SK-N-SH treated with all-trans-retinoic acid at 6 μM for 48 hours (cell line): Measurements from ENCODE around the gene CLIP3.

ENCODE experiments used
- ATAC-seq: fragments of 200-7000 bp; cut with Tn5 transposase; 3 replicates; pipeline ENCODE4 v1.9.1; 2020; ENCODE audit warnings: mild to moderate bottlenecking, moderate library complexity
- ARNTL ChIP-seq: fragments of 450-650 bp; formaldehyde crosslinking; IDR thresholded peaks from 2 replicates; pipeline ENCODE4 v1.5.0; 2020; ENCODE audit warnings: low read depth, mild to moderate bottlenecking, moderate library complexity, borderline replicate concordance
- BACH2 ChIP-seq: fragments of 250-450 bp; sonication (Bioruptor Pico); IDR thresholded peaks from 2 replicates; pipeline ENCODE4 v1.9.0; 2021; ENCODE audit warnings: mild to moderate bottlenecking, borderline replicate concordance
- CREB5 ChIP-seq: fragments of 250-450 bp; sonication (Bioruptor Pico); IDR thresholded peaks from 2 replicates; pipeline ENCODE4 v1.5.1; 2020; ENCODE audit warnings: low read depth, mild to moderate bottlenecking, moderate library complexity
- CSRNP3 ChIP-seq: fragments of 250-450 bp; sonication (Bioruptor Pico); IDR thresholded peaks from 2 replicates; pipeline ENCODE4 v1.5.1; 2021; ENCODE audit warnings: mild to moderate bottlenecking, moderate library complexity
- ESRRG ChIP-seq: fragments of 250-450 bp; sonication (Bioruptor Pico); IDR thresholded peaks from 2 replicates; pipeline ENCODE4 v1.6.1; 2021; ENCODE audit warnings: mild to moderate bottlenecking
- GLIS3 ChIP-seq: fragments of 250-450 bp; sonication (Bioruptor Pico); IDR thresholded peaks from 2 replicates; pipeline ENCODE4 v1.5.0; 2020; ENCODE audit warnings: mild to moderate bottlenecking, moderate library complexity
- ISL1 ChIP-seq: fragments of 250-450 bp; sonication (Bioruptor Pico); IDR thresholded peaks from 2 replicates; pipeline ENCODE4 v2.1.2; 2022; ENCODE audit warnings: mild to moderate bottlenecking, moderate library complexity
- OSR1 ChIP-seq: fragments of 250-450 bp; sonication (Bioruptor Pico); IDR thresholded peaks from 2 replicates; pipeline ENCODE4 v1.8.0; 2022; ENCODE audit warnings: moderate library complexity, mild to moderate bottlenecking, inconsistent platforms
- PATZ1 ChIP-seq: fragments of 250-450 bp; sonication (Bioruptor Pico); IDR thresholded peaks from 2 replicates; pipeline ENCODE4 v1.8.0; 2020; ENCODE audit warnings: mild to moderate bottlenecking, moderate library complexity, borderline replicate concordance
- PPARA ChIP-seq: fragments of 250-450 bp; sonication (Bioruptor Pico); IDR thresholded peaks from 2 replicates; pipeline ENCODE4 v1.5.0; 2020; ENCODE audit warnings: mild to moderate bottlenecking, borderline replicate concordance
- SNAI2 ChIP-seq: fragments of 250-450 bp; sonication (Bioruptor Pico); IDR thresholded peaks from 2 replicates; pipeline ENCODE4 v1.5.0; 2020; ENCODE audit warnings: mild to moderate bottlenecking, moderate library complexity
- TOX ChIP-seq: fragments of 250-450 bp; sonication (Bioruptor Pico); IDR thresholded peaks from 2 replicates; pipeline ENCODE4 v1.8.0; 2021; ENCODE audit warnings: mild to moderate bottlenecking, moderate library complexity, borderline replicate concordance
- TSHZ2 ChIP-seq: fragments of 250-450 bp; sonication (Bioruptor Pico); IDR thresholded peaks from 2 replicates; pipeline ENCODE4 v1.5.0; 2020; ENCODE audit warnings: mild to moderate bottlenecking, moderate library complexity
- ZC3H10 ChIP-seq: fragments of 250-450 bp; sonication (Bioruptor Pico); IDR thresholded peaks from 2 replicates; pipeline ENCODE4 v1.5.1; 2021; ENCODE audit warnings: mild to moderate bottlenecking, moderate library complexity
- ZFP3 ChIP-seq: fragments of 250-450 bp; sonication (Bioruptor Pico); IDR thresholded peaks from 2 replicates; pipeline ENCODE4 v1.5.0; 2020; ENCODE audit warnings: mild to moderate bottlenecking, moderate library complexity
- ZFP30 ChIP-seq: fragments of 450-650 bp; formaldehyde crosslinking; IDR thresholded peaks from 2 replicates; pipeline ENCODE4 v1.5.0; 2022; ENCODE audit warnings: mild to moderate bottlenecking, moderate library complexity
- ZNF565 ChIP-seq: fragments of 450-650 bp; formaldehyde crosslinking; conservative IDR thresholded peaks from 2 replicates; pipeline ENCODE4 v1.5.0; 2020; ENCODE audit warnings: low read depth, mild to moderate bottlenecking, moderate library complexity
- ZNF70 ChIP-seq: fragments of 450-650 bp; formaldehyde crosslinking; IDR thresholded peaks from 2 replicates; pipeline ENCODE4 v1.5.0; 2020; ENCODE audit warnings: mild to moderate bottlenecking, moderate library complexity
- ZNF8 ChIP-seq: fragments of 450-650 bp; formaldehyde crosslinking; IDR thresholded peaks from 2 replicates; pipeline ENCODE4 v1.5.0; 2020; ENCODE audit warnings: mild to moderate bottlenecking, moderate library complexity
- TF ChIP-seq, protein P1 (sequence below): fragments of 250-450 bp; sonication (Bioruptor Pico); IDR thresholded peaks from 2 replicates; pipeline ENCODE4 v1.8.0; 2021; ENCODE audit warnings: low read depth, mild to moderate bottlenecking, moderate library complexity, borderline replicate concordance

CLIP3 gene

GRCh38 chr19:36031308-36031707 lies 1.4 kb downstream of the CLIP3 start:
- no peak for ATAC-seq
- TF ChIP-seq SNAI2 (CRISPR knock-in tag) (no peak), OSR1 (no peak), GLIS3 (CRISPR knock-in tag) (no peak), TOX (CRISPR knock-in tag) (no peak), ZNF8 (CRISPR knock-in tag) (no peak), PPARA (CRISPR knock-in tag) (no peak), ZNF70 (CRISPR knock-in tag) (no peak), ZFP30 (CRISPR knock-in tag) (no peak), BACH2 (CRISPR knock-in tag) (no peak), CSRNP3 (no peak), ZC3H10 (CRISPR knock-in tag) (no peak), ISL1 (CRISPR knock-in tag) (no peak), ZFP3 (CRISPR knock-in tag) (no peak), ZNF565 (CRISPR knock-in tag) (no peak), TSHZ2 (CRISPR knock-in tag) (no peak), CREB5 (CRISPR knock-in tag) (no peak)
- TF ChIP-seq, protein P1, sequence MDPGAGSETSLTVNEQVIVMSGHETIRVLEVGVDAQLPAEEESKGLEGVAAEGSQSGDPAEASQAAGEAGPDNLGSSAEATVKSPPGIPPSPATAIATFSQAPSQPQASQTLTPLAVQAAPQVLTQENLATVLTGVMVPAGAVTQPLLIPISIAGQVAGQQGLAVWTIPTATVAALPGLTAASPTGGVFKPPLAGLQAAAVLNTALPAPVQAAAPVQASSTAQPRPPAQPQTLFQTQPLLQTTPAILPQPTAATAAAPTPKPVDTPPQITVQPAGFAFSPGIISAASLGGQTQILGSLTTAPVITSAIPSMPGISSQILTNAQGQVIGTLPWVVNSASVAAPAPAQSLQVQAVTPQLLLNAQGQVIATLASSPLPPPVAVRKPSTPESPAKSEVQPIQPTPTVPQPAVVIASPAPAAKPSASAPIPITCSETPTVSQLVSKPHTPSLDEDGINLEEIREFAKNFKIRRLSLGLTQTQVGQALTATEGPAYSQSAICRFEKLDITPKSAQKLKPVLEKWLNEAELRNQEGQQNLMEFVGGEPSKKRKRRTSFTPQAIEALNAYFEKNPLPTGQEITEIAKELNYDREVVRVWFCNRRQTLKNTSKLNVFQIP: no peak

GRCh38 chr19:36030264-36031148 lies 2.2 kb downstream of the CLIP3 start:
- ATAC-seq: no peak
- TF ChIP-seq SNAI2 (CRISPR knock-in tag) (no peak), ZC3H10 (CRISPR knock-in tag) (no peak), ZNF8 (CRISPR knock-in tag) (no peak), PPARA (CRISPR knock-in tag) (no peak), ZFP3 (CRISPR knock-in tag) (no peak), ZFP30 (CRISPR knock-in tag) (no peak), TOX (CRISPR knock-in tag) (no peak), ARNTL (CRISPR knock-in tag) (no peak), PATZ1 (no peak), CREB5 (CRISPR knock-in tag) (no peak), CSRNP3 (no peak), ESRRG (CRISPR knock-in tag) (no peak), TSHZ2 (CRISPR knock-in tag) (no peak), ISL1 (CRISPR knock-in tag) (no peak)
- TF ChIP-seq, protein P1: no peak
